Erythroblast (primary cell): ENCODE results near the gene CCDC188.

Experiments used
- GATA1 ChIP-seq: IDR thresholded peaks from 2 replicates; pipeline ENCODE4 v1.6.1; 2011; ENCODE audit warnings: low read depth, mild to moderate bottlenecking, control low read depth, low read length, moderate library complexity
- POLR2A ChIP-seq: IDR thresholded peaks from 2 replicates; pipeline ENCODE4 v1.6.1; 2011; ENCODE audit warnings: mild to moderate bottlenecking, low read length

GRCh38 chr22:20179455-20180244, 28.8 kb upstream of the CCDC188 start:
- no peak for TF ChIP-seq POLR2A
- no peak for TF ChIP-seq GATA1
